Activated naive CD8-positive, alpha-beta T cell treated with anti-CD3 and anti-CD28 coated beads for 36 hours (primary cell): ENCODE results near the gene DCTN4. TPM values are rescaled to one million over a fixed set of nuclear protein-coding genes. Genes with fewer than 3 reads are reported as not detected.

ENCODE experiments used
- DNase-seq: peaks from one replicate; pipeline ENCODE4 v3.0.0; 2021
- H3K27ac Mint-ChIP-seq: one replicate; pipeline ENCODE4 v1.8.0; 2022; ENCODE audit warnings: mild to moderate bottlenecking, moderate library complexity, mixed read lengths
- H3K27me3 Mint-ChIP-seq: one replicate; pipeline ENCODE4 v1.8.0; 2022; ENCODE audit warnings: mild to moderate bottlenecking, mixed read lengths
- H3K36me3 Mint-ChIP-seq: one replicate; pipeline ENCODE4 v1.8.0; 2021; ENCODE audit warnings: mild to moderate bottlenecking, mixed read lengths
- H3K4me1 Mint-ChIP-seq: one replicate; pipeline ENCODE4 v1.8.0; 2021; ENCODE audit warnings: mixed read lengths
- H3K4me3 Mint-ChIP-seq: one replicate; pipeline ENCODE4 v1.8.0; 2022; ENCODE audit warnings: mild to moderate bottlenecking, moderate library complexity, mixed read lengths
- H3K9me3 Mint-ChIP-seq: one replicate; pipeline ENCODE4 v1.8.0; 2022; ENCODE audit warnings: mixed read lengths
- total RNA-seq, 2 experiments: library from RNA; stranded (reverse); gene quantifications; one replicate each; pipeline ENCODE4 v1.2.3, GENCODE V29; 2021

DCTN4 gene
- total RNA-seq, 2 experiments from 2014 or later = 33.7 to 37.4 TPM

- Mint-ChIP-seq H3K4me1 (peaks cover 78% of the 10 kb centered on the region), H3K9me3 (peaks cover 7% of the 10 kb centered on the region), H3K27ac (peak overlapping the region; percentile 91), H3K27me3 (no peaks in the 10 kb centered on the region), H3K4me3 (peak overlapping the region; percentile 64), H3K36me3 (peaks cover 33% of the 10 kb centered on the region)
- no peak for DNase-seq
Measured at GRCh38 chr5:150782850-150783249, 24.0 kb upstream of the DCTN4 start.

GRCh38 chr5:150781706-150782614, 23.1 kb upstream of the DCTN4 start:
- H3K4me3 Mint-ChIP-seq = no peak overlapping the region
- no peaks in the 10 kb centered on the region for H3K27me3 Mint-ChIP-seq
- peaks cover 76% of the 10 kb centered on the region for H3K4me1 Mint-ChIP-seq
- DNase-seq = no peak
- H3K36me3 Mint-ChIP-seq = peaks cover 28% of the 10 kb centered on the region
- H3K9me3 Mint-ChIP-seq = peaks cover 7% of the 10 kb centered on the region
- peak overlapping the region; percentile 91 for H3K27ac Mint-ChIP-seq

- Mint-ChIP-seq H3K27ac (peak overlapping the region; percentile 68), H3K4me1 (peaks cover 72% of the 10 kb centered on the region), H3K4me3 (peak overlapping the region; percentile 100)
Measured at GRCh38 chr5:150780816-150781221, 22.0 kb upstream of the DCTN4 start.

DNA sequence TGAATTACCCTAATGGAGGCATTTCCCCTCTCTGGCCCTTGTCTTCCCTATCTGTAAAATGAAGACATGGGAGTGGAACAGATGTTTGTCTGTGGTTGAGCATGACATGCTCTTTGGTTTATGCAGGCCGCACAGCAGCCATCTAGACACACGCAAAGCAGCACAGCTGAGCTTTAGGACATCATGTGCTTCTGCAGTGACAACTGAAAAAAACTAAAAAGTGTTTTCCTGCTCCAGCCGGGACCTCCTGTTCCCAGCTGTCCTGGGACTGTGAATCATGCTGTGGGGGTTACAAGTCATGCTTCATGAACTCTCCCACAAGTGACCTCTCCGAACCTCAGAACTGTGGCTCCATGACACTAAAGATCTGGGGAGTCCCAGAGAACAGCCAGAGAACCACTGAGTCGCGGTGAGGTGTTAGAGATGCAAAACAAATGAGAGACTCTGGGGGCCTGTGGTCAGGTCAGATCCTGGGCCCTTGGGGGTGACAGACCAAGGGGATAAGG, 21.4 kb upstream of the DCTN4 start:
- DNase-seq = peak; percentile 36
- H3K27ac Mint-ChIP-seq = peak overlapping the region; percentile 68
- H3K36me3 Mint-ChIP-seq = peaks cover 13% of the 10 kb centered on the region
- H3K27me3 Mint-ChIP-seq = no peaks in the 10 kb centered on the region
- peak overlapping the region; percentile 100 for H3K4me3 Mint-ChIP-seq
- peaks cover 3% of the 10 kb centered on the region for H3K9me3 Mint-ChIP-seq
- H3K4me1 Mint-ChIP-seq = peaks cover 68% of the 10 kb centered on the region

More at GRCh38 chr5:150780816-150781221, 22.0 kb upstream of the DCTN4 start:
- H3K27me3 Mint-ChIP-seq = no peaks in the 10 kb centered on the region
- H3K36me3 Mint-ChIP-seq = peaks cover 19% of the 10 kb centered on the region
- H3K9me3 Mint-ChIP-seq = peaks cover 5% of the 10 kb centered on the region
- no peak for DNase-seq

DNA sequence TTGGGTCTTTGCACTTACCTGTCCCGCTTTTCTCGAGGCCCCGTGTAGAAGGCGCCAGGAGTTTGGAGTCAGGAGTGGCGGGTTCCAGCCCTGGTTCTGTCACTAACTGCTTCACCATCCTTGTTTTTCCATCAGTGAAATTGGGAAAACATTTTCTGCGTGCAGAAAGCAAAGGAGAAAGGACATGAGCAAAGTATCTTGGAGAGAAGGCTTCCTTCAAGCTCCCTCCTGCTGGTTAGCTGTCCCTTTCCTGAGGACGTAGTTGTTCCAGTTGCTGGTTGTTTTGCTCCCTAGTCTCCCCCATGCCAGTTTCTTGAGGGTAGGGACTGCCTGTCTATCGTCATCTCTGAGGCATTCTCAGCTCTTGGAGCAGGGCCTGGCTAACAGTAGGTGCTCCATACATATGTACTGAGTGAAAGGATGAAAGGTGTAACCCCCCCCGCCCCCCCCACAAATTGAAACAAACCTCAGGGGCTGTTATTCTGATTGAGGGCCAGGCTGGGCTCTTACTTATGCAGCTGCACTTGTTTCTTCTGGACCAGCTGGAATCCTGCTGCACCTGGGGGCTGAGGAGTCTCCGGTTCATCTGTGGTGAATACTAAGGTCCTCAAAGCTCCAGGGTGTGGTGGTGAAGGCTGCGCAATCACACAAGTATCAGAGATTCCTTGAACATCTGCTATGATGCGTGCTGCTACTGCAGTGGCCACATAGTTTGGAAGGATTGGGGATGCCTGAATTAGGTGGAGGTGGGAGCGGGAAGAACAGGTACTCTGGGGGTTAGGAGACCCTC, 20.8 kb upstream of the DCTN4 start:
- Mint-ChIP-seq H3K36me3 (peaks cover 9% of the 10 kb centered on the region), H3K27me3 (no peaks in the 10 kb centered on the region), H3K27ac (peak overlapping the region; percentile 91), H3K9me3 (no peaks in the 10 kb centered on the region), H3K4me3 (peak overlapping the region; percentile 100), H3K4me1 (peaks cover 65% of the 10 kb centered on the region)
- no peak for DNase-seq

DNA sequence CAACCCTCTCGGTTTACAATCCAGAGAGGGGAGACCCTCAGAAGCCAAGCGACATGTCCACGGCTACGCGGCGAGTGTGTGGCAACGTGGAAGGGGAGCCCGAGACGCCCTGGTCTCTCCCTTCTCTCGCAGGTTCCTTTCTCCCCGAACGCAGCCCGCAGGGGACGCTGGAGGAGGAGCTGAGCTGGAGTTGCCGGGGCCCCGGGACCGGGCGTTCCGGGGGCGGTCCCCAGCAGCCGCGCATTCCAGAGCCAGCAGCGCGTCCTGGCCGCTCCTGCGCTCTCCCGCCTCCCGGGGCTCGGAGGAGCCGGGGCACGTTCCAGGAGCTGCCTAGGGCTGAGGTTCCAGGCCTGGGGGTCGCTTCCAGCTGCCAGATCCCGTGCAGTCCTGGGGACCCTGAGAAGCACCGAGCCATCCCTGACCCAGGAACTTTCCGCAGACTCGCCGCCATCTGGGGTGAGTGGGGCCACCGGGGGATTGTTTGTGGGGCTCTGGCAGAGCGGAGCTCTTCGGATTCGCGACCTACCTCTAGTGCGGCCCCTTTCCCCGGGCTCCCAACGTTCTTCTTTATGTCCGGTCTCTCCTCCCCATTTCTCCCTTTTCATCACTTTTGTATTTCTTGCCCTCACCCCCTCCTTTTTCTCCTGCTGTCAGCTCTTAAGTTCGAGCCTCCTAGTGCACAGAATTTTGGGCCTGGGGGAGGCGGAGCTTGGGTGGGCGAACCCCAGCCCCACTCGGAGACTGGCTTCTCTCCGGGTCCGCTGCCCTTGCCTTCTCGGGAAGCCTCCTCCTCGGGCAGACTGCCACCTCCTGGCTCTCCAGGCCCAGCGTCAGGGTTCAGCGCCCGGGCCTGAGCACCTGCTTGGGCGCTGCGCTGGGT, 19.9 kb upstream of the DCTN4 start, which contains the start of gene SMIM3:
Gene SMIM3 (plus strand): TSS at position 241 of the 880 bp plus-strand sequence. CDS start 16,684 bp downstream, outside the sequence.
- Mint-ChIP-seq H3K27ac (peak within 1 kb of the TSS; percentile 91), H3K4me3 (peak within 1 kb of the TSS; percentile 100), H3K4me1 (peaks cover 57% of the 10 kb centered on the region), H3K27me3 (no peaks in the 10 kb centered on the region), H3K36me3 (peaks cover 5% of the 10 kb centered on the region), H3K9me3 (no peaks in the 10 kb centered on the region)
- DNase-seq = peak; percentile 77

DNA sequence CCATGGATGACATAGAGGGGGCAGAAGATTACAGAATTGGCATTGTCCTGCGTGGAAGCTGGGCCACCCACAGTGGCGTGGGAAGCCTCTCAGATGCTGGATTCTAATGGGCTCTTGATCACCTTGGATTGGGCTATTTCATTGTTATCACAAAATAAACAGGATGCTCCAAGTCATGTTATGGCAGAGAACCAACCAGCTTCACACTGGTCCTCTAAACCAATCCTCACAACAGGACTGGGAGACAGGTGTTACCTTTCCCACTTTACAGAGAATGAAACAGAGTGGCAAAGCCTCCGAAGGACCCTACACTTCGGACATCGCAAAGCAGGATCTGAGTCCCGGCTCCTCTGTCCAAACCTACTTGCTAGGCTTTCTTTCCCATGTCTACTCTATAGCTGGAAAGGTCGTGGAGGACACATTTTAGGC, 19.3 kb upstream of the DCTN4 start:
- Mint-ChIP-seq H3K4me1 (peaks cover 51% of the 10 kb centered on the region), H3K9me3 (no peaks in the 10 kb centered on the region), H3K36me3 (peaks cover 5% of the 10 kb centered on the region), H3K27ac (peak overlapping the region; percentile 65), H3K4me3 (peak overlapping the region; percentile 100), H3K27me3 (peaks cover 4% of the 10 kb centered on the region)
- no peak for DNase-seq

- Mint-ChIP-seq H3K27ac (peak overlapping the region; percentile 65), H3K4me1 (peaks cover 47% of the 10 kb centered on the region), H3K27me3 (peaks cover 4% of the 10 kb centered on the region), H3K4me3 (peak overlapping the region; percentile 100), H3K36me3 (peaks cover 5% of the 10 kb centered on the region), H3K9me3 (no peaks in the 10 kb centered on the region)
- no peak for DNase-seq
Measured at GRCh38 chr5:150777685-150778084, 18.9 kb upstream of the DCTN4 start.

DNA sequence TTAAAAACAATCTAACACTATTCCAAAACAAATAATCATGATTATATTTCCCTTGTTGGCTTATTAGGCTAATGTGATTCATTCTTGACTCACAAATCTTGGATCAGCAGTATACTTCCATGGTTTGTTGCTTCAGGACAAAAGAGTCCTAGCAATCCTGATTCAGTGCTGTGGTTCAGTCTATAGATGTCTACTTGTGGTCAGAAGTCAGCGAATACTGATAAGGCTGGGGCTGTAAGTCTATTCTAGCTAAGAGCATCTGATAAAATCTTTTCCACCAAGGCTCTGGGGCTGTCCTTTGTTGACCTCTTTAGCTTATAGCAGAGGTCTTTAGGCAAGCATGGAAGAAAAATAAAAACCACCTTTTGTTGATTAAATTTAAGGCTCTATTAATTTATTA, 15.3 kb upstream of the DCTN4 start:
- H3K4me1 Mint-ChIP-seq = peaks cover 22% of the 10 kb centered on the region
- H3K27me3 Mint-ChIP-seq = peaks cover 8% of the 10 kb centered on the region
- H3K27ac Mint-ChIP-seq = no peak overlapping the region
- DNase-seq = no peak
- no peak overlapping the region for H3K4me3 Mint-ChIP-seq
- H3K9me3 Mint-ChIP-seq = peaks cover 7% of the 10 kb centered on the region
- peaks cover 2% of the 10 kb centered on the region for H3K36me3 Mint-ChIP-seq

DNA sequence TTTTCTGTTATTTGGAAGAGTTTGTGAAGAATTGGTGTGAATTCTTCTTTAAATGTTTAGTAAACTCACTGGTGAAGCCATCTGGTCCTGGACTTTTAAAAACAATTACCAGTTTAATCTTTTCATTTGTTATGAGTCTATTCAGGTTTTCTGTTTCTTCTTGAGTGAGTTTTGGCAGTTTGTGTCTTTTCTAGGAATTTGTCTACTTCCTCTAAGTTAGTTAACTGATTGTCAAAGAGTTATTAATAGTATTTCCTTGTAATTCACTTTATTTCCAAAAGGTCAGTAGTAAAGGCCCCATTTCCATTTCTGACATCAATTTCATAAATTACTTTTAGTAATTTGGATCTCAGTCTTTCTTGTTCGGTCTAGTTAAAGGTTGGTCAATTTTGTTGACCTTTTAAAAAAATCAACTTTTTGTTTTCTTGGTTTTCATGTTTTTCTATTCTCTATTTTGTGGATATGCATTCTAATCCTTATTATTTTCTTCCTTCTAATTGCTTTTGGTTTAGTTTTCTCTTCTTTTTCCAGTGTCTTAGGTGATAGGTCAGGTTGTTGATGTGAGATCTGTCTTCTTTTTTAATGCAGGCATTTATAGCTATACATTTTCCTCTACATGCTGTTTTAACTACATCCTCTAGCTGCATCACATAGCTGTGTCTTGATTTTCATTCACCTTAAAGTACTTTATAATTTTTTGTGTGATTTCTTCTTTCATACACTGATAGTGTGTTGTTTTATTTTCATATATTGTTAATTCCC, 12.4 kb upstream of the DCTN4 start:
- Mint-ChIP-seq H3K4me3 (peak overlapping the region; percentile 2), H3K36me3 (peaks cover 2% of the 10 kb centered on the region), H3K27me3 (peaks cover 8% of the 10 kb centered on the region), H3K27ac (peak overlapping the region; percentile 67), H3K9me3 (peaks cover 7% of the 10 kb centered on the region), H3K4me1 (peaks cover 8% of the 10 kb centered on the region)
- DNase-seq = no peak

DNA sequence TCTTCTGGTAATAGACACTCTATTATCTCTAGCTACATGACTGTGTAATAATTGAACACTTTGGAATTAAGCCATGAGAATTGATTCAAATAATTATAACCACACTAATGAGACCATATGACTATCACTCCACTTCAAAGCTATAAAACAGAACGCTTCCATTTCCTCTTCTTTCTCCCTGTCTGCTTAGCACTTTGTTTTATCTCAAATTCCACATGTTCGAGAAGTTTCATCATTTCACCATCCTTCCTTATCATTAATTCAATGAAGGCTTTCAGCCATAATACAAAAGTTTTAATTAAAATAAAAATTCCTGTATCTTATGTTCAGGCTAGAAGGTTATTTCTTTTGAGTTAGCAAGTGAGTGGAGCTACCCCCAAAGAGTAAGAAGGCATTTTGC, 7.4 kb upstream of the DCTN4 start:
- no peaks in the 10 kb centered on the region for H3K36me3 Mint-ChIP-seq
- peaks cover 5% of the 10 kb centered on the region for H3K27me3 Mint-ChIP-seq
- DNase-seq = no peak
- H3K4me3 Mint-ChIP-seq = no peak overlapping the region
- no peak overlapping the region for H3K27ac Mint-ChIP-seq
- H3K4me1 Mint-ChIP-seq = peaks cover 6% of the 10 kb centered on the region
- peaks cover 2% of the 10 kb centered on the region for H3K9me3 Mint-ChIP-seq

DNA sequence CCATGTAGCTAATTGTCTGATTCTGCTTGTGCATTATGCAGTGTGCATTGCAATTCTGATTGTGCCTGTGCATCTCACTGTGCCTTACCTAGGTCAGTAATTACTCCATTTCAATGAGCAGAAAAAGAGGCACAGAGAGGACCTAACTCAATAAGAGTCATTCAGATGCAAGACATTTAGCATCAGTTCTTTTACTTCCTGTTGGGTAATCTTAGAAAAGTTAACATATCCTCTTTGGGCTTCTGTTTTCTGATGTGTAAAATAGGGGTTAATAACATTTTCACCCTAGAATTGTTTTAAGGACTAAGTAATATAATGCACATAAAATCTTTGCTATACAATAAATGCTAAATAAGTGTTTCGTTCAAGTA, 7.0 kb upstream of the DCTN4 start:
- H3K9me3 Mint-ChIP-seq = peaks cover 2% of the 10 kb centered on the region
- H3K4me1 Mint-ChIP-seq = peaks cover 3% of the 10 kb centered on the region
- H3K27ac Mint-ChIP-seq = no peak overlapping the region
- no peaks in the 10 kb centered on the region for H3K36me3 Mint-ChIP-seq
- peaks cover 3% of the 10 kb centered on the region for H3K27me3 Mint-ChIP-seq
- no peak overlapping the region for H3K4me3 Mint-ChIP-seq
- no peak for DNase-seq

- Mint-ChIP-seq H3K9me3 (no peaks in the 10 kb centered on the region), H3K36me3 (no peaks in the 10 kb centered on the region), H3K27ac (no peak overlapping the region), H3K4me1 (no peaks in the 10 kb centered on the region), H3K27me3 (no peaks in the 10 kb centered on the region), H3K4me3 (no peak overlapping the region)
- no peak for DNase-seq
Measured at GRCh38 chr5:150765011-150765798, 6.4 kb upstream of the DCTN4 start.
